NCI-H82 treated with DMSO at 0.1 percent for 48 hours (cell line): ENCODE results near the gene PAPSS2.
"Not testable (repeated sequence)": the region's sequence is repeated elsewhere in the genome, so short reads cannot be mapped to it uniquely, and the experiment has no call there.

Source experiments
- DNase-seq: peaks from one replicate; lab custom pipeline; 2025; ENCODE audit not compliant: unreplicated experiment; lab: John Stamatoyannopoulos, UW

The PAPSS2 gene

DNA sequence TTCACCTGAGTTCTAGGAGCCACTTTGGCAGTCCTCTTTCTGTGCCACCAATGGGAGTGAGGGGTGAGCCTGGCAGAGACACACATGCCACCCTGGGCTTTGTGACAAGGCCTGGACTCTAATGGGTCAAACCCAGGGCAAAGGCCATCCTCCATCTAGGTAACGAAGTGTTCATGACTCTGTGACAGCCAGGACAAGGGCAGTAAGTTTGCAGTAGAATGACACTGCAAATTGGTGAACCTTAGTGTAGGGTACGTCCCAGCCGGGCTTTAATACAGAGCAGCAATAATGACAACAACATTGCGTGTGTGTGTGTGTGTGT lies 43.3 kb downstream of the PAPSS2 start:
- no peak for DNase-seq

DNA sequence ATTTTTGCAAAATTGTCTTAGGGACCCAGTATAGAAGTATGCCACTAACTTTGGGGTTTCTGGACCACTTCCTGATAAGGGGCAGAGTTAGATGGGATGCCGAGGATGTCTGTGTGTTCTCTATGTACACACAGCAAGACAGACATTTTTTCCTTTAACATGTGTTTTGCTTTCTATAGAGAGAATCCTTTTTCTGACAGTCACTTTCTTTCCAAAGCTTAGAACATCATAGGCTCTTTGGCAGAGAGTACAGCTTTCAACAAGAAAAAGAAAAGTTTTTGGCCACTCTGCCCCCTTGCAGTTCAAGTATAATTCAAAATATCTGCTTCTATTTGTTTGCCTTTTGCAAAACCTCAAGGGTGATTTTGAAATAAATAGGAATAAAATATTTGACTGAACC lies 44.1 kb downstream of the PAPSS2 start:
- no peak for DNase-seq

DNA sequence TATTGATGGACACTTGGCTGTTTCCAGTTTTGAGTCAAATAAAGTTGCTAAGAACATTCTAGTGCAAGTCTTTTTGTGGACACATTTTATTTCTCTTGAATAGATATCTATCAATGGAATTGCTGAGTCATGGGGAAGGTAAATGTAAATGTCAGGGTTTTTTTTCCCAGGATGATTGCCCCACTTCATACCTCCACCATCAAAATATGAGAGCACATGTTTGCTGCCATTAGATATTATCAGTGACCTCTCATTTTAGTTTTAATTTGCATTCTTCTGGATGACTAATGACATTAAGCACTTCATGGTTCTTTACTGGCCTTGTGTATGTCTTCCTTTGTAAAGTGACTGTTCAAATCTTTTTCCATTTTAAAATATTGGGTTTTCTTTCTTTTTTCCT lies 45.7 kb downstream of the PAPSS2 start:
- no peak for DNase-seq

DNA sequence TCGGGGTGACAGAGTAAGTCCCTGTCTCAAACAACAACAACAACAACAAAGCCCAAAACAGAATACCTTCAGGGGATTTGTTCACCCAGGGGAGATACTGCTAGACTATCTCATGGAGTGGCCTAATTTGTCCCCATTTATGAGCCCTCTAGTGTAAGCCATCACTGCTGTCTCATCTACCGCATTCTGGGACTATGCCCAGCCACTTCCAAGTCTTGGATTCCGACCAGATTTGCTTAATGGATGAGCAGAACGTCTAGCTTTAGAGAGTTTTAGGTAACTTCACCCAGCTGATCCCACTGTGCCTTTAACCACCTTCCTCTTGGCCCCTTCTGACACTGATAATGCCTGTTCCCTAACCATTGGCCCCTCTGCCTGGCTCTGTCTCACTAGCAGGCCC lies 47.1 kb downstream of the PAPSS2 start:
- DNase-seq: no peak

DNA sequence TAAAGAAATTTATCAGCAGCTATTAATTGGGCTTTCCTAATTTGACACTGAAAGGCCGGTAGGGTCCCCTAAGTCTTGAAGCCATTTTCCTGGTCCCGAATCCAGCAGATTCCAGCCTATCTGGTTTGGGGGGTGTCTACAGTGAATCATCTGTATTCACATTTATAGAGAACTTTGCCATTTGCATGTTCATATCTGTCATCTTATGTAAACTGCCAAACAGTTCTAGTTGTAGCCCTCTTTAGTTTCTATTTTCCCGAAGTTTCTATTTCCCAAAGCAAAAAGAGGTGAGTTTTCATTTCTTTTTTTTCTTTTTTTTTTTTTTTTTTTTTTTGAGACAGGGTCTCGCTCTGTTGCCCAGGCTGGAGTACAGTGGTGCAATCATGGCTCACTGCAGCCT lies 47.6 kb downstream of the PAPSS2 start:
- DNase-seq: no peak

DNA sequence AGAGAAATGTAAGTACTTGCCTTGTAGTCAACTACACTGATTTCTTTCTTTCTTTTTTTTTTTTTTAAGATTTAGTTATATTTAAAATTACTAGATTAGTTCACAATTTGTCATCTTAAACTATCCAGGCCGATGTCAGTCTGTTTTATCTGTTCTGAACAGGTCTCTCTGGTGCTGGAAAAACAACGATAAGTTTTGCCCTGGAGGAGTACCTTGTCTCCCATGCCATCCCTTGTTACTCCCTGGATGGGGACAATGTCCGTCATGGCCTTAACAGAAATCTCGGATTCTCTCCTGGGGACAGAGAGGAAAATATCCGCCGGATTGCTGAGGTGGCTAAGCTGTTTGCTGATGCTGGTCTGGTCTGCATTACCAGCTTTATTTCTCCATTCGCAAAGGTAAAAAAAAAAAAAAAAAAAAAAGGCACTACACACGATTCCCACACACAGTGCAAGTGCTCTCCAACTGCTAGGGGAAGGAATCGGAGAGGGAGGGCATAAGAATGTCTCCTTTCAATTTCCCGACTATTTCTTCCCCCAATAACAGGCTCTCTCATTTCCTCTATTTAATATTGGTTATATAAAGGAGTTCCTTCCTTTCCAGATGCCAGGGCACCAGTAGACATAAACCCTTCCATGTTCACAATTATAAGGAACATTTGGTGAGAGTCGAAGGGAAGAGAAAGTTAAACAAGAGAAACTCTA lies 53.4 kb downstream of the PAPSS2 start:
- no peak for DNase-seq

DNA sequence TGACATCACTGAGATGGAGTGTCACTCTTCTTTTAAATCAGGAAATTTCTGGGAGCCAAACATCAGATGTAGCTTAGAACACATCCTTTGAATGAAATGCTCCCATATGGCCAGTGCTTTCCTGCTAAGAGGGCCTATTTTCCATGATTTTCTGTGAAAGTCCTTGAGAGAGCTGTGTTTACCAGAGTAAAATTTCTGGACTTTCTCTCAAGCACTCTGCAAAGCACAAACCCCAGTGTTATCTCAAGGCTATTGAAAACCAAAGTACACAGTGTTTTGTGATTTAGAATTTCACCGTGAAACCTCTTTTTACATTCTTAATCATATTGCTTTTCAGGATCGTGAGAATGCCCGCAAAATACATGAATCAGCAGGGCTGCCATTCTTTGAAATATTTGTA lies 54.0 kb downstream of the PAPSS2 start:
- no peak for DNase-seq

DNA sequence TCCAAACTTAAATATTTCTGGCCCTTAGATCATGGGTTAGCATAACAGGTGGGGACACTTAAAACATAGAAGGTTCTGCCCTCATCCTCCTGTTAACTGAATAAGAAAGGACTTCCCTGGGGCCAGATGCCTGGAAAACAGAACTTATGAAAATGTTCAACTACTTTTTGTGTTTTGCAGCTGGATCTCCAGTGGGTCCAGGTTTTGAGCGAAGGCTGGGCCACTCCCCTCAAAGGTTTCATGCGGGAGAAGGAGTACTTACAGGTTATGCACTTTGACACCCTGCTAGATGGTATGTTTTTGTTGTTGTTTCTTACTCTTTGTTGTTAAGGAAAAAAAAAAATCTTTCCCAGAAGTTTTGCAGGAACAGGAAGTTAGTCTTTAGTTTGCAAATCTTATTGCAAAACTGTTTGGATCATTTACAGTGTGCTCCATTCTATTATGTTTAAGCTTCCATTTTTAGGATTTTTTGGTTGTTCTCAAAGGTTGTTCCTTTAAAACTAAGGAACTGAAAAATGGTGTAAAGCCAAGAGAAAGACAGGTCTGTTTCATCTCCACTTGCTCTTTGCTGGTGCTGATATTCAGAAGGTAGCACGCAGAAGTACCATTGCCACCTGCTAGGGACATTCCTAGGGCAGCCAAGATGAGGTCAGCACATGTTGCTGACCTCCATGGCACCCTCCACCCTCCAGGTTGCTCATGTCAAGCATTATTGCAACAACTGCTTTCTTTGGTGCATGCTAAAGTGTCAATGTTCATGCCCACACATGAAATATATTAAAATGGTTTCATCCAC lies 56.1 kb downstream of the PAPSS2 start:
- no peak for DNase-seq

DNA sequence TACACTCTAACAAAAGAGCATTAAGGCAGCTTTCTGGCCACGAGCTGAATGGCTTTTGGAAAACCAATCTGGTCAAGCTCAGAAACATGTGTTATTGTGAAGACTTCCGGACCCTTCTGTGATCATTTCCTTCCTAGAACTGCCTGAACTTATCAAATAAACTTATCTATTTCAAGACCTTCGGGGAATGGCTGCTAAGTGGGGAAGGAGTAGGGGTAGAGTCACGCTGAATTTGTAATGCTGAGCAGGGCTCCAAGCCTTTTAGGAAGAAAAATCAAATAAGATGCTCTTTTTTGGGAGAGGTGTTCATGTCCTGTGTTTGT lies 56.6 kb downstream of the PAPSS2 start:
- no peak for DNase-seq

DNA sequence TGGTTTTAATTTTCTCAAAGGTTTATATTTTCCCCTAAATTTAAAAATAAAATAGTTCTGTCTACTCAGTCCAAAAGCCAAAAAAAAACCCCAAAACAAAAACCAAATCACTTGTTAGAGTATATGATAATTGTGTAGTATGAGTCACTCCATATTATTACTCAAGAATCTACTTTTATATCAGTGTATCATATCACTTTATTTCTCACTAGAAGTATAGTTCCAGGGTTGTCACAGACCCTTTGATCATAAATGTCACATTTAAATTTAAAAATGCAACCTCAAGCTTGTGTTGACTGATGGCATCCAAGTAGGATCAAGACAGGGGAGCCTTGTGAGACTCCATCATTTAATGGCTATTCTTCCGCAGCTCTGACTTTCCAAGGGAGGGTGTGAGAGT lies 61.0 kb downstream of the PAPSS2 start:
- no peak for DNase-seq

DNA sequence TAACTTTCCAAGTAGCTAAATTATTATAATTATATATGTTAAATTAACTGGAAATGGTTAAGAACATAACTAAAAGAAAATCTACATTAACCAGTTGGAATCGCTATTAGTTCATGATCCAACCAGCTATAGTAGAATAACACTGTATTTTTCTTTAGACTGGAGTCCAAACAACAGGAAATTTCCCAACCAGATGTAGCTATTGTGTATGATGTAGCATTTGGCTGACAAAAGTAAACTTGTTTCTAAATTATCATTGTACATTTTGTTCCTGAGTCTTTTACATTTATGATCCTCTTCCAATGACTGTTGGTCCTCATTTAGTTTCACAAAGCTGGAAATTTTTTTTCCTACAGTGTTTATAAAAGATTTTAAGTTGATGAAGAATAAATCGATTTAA lies 62.1 kb downstream of the PAPSS2 start:
- DNase-seq: no peak

DNA sequence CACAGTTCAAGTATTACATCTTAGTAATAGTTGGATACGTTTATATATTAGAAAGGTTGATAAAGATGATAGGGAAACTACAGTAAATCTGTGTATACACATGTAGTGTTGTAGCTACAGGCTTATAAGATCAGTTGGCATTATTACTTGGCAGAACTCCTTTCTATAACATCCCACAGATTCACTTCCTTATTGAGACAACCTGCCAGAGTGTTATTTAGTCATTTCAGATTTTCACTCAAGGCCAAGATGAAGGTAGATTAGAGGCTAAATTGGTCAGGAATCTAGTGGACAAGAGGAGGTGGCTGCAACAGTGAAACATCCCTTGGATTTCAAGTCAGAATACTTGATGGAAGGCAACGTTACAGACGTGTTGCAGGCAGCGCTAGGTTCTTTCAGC lies 63.0 kb downstream of the PAPSS2 start:
- no peak for DNase-seq

DNA sequence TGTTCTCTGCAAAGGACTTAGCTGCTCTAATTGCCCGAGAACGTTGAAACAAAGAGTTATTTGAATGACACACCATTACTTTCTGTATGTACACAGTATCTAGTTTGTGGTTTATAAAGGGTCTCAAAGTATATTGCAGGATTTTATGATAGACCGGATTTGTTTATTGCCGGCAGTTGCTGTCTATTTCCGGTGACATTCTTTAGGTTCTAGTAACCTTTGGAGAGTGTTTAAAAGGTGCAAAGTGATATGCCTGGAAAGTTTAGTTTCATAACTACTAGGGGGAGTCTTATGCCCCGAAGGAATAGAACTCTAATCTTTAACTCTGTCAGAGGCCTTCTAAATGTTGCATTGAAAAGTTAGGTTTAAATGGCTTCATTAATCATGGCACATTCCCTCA lies 63.8 kb downstream of the PAPSS2 start:
- no peak for DNase-seq

DNA sequence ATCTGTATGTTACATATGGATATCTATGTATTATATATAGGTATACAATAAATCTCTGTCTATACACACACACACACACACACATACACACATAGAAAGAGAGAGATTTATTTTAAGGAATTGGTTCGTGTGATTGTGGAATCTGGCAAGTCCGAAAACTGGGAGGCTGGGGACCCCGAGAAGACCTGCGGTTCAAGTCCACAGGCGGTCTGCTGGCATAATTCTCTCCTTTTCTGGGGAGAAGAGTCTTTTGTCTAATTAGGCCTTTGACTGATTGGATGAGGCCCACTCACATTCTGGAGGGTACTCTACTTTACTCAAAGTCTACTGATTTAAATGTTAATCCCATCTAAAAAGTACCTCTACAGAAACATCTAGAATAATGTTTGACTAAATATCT lies 65.1 kb downstream of the PAPSS2 start:
- DNase-seq: no peak

DNA sequence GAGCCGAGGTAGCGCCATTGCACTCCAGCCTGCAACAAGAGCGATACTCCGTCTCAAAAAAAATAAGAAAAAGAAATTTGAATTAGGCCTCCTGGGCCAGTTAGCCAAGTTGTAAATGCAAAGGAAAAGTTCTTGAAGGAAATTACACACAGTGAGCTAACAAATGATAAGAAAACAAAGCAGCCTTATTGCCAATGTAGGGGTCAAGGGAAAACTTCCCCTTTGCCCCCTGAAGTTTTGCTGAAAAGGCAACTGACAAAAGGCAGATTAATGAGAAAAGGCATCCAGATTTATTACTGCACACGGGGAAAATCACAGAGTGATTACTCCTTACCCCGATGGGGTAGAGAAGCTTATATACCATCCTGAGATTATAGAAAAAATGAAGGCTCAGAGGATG lies 70.3 kb downstream of the PAPSS2 start:
- DNase-seq: no peak

DNA sequence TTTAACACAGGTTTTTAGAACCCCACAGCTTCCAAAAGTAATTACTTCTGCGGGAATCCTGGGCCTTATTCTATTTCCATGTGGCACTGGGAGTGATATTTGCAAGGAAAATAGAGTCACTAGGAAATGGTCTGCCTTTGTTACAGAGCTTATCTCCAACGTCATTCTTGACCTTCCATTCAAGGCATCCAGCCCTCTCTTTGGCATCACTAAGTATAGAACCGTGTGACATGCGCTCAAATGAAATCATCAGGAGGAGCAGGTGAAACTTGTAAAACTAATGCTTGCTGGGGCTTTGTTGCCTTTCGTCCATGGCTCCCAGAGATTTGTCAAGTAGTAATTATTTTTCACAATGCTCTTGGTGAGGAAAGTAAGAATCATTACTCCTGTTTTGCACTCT lies 73.4 kb downstream of the PAPSS2 start:
- DNase-seq: no peak

DNA sequence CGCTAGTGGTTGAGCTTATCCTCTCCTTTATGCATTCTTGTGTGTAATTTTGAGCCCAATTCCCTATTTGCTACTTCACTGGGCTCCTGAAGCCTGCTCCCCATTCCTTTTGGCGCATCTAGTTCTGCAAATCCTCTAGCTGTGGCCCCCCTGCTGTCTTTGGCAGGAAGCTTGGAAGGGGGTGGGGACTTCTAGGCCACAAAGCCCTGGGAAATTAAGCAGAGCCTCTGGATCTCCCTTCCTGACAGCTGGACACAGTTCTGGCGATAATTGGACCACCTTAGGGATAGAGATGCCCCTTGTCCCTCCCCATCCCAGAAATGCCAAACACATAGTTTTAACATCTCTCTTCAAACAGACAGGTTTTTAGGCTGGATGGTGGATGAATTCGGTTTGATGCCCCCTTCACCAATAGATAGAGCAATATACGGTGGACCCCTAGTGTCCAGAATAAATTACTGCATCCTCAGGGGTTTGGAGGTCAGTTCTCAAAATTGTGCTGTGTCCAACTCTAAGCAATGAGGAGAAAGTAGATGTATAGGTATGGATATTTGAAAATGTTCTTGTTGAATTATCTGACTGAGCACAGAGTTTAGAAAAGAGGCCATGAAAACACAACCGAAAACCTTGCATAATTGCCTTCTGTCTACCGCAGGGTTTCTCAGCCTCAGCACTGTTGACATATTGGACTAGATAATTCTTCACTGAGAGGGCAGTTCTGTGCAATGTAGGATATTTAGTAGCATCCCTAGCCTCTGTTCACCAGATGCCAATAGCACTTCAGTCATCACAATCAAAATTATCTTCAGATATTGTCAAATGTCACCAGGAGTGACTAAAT lies 75.5 kb downstream of the PAPSS2 start:
- peak; percentile 25 for DNase-seq

DNA sequence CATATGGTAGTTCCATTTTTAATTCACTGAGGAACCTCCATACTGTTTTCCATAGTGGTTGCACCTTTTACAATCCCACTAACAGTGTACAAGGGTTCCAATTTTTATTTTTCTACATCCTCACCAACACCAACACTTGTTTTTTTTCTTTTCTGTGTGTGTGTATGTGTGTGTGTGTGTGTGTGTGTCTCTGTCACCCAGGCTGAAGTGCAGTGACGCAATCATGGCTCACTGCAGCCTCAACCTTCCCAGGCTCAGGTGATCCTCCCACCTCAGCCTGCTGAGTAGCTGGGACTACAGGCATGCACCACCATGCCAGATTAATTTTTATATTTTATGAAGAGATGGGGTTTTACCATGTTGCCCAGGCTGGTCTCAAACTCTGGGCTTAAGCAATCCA lies 78.6 kb downstream of the PAPSS2 start:
- DNase-seq: not testable (repeated sequence)

DNA sequence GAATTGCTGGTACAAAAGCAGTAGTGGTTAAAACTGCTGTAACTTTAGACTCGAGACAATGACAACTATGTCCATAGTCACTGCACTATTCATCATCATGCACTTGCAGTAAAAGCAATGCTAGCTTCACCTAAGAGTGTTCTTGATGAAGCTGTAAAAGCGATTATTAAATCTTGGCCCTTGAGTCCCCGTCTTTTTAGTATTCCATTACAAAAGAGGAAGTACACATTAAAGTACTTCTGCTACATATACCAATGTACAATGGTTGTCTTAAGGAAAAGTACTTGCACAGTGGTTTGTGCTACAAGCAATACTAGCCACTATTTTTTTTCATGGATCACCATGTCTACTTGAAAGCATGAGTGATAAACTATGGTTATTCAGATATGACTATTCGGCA lies 80.0 kb downstream of the PAPSS2 start:
- DNase-seq: no peak

DNA sequence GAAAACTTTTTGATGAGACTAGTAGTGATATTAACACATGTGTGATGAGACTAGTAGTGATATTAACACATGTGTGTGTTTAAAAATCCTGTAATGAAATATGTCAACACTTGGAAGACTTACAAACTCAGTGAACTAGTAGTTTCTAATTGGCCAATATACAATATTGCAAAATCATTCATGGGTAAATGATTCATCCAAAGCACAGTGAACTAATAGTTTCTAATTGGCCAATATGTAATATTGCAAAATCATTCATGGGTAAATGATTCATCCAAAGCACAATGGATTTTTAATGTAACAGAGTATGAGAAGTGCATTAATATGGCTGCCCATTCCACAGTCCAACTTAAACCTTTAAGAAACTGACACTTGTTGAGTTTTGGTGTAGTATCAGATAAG lies 80.6 kb downstream of the PAPSS2 start:
- no peak for DNase-seq

DNA sequence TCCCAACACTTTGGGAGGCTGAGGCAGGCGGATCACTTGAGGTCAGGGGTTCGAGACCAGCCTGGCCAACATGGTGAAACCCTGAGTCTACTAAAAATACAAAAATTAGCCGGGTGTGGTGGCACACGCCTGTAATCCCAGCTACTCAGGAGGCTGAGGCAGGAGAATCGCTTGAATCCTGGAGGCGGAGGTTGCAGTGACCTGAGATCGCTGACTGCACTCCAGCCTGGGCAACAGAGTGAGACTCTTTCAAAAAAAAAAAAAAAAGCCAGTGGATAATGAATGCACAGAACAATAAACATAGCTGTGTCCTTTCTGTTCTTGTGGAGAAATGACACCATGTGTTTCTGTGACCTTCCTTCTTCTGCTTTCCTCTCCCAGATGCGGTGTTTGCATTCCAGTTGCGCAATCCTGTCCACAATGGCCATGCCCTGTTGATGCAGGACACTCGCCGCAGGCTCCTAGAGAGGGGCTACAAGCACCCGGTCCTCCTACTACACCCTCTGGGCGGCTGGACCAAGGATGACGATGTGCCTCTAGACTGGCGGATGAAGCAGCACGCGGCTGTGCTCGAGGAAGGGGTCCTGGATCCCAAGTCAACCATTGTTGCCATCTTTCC lies 83.4 kb downstream of the PAPSS2 start:
- DNase-seq: not testable (repeated sequence)

DNA sequence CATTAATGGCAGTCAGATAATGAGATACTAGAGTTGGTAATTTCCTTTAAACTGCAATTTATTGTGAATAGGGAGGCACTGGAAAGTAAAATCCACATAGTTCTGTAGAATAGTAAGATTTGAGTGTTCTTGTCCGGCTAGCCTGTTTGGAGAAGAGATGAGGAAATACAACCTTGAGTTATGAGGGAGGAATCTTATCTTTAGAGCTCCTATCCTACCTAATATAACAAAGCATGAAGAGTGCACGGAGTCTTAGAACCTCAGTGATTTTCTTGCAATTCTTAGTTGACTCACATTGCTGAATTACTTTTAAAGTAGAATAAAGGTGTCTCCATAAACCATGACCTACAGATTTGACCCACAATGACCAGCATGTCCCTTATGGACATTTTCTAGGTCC lies 84.9 kb downstream of the PAPSS2 start:
- DNase-seq: no peak
